Stimulated activated CD4-positive, alpha-beta T cell treated with anti-CD3 and anti-CD28 coated beads, Interleukin-4, amount 100 ng/mL, for 4 hours (primary cell): ENCODE results near the gene FAM111B.
"Not testable (repeated sequence)": the region's sequence is repeated elsewhere in the genome, so short reads cannot be mapped to it uniquely, and the experiment has no call there.

Source experiments
- DNase-seq, 2 experiments: peaks; one replicate each; pipeline ENCODE4 v3.0.0-alpha.2; 2020

FAM111B gene, protein sequence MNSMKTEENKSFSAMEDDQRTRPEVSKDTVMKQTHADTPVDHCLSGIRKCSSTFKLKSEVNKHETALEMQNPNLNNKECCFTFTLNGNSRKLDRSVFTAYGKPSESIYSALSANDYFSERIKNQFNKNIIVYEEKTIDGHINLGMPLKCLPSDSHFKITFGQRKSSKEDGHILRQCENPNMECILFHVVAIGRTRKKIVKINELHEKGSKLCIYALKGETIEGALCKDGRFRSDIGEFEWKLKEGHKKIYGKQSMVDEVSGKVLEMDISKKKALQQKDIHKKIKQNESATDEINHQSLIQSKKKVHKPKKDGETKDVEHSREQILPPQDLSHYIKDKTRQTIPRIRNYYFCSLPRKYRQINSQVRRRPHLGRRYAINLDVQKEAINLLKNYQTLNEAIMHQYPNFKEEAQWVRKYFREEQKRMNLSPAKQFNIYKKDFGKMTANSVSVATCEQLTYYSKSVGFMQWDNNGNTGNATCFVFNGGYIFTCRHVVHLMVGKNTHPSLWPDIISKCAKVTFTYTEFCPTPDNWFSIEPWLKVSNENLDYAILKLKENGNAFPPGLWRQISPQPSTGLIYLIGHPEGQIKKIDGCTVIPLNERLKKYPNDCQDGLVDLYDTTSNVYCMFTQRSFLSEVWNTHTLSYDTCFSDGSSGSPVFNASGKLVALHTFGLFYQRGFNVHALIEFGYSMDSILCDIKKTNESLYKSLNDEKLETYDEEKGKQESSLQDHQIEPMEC

DNA sequence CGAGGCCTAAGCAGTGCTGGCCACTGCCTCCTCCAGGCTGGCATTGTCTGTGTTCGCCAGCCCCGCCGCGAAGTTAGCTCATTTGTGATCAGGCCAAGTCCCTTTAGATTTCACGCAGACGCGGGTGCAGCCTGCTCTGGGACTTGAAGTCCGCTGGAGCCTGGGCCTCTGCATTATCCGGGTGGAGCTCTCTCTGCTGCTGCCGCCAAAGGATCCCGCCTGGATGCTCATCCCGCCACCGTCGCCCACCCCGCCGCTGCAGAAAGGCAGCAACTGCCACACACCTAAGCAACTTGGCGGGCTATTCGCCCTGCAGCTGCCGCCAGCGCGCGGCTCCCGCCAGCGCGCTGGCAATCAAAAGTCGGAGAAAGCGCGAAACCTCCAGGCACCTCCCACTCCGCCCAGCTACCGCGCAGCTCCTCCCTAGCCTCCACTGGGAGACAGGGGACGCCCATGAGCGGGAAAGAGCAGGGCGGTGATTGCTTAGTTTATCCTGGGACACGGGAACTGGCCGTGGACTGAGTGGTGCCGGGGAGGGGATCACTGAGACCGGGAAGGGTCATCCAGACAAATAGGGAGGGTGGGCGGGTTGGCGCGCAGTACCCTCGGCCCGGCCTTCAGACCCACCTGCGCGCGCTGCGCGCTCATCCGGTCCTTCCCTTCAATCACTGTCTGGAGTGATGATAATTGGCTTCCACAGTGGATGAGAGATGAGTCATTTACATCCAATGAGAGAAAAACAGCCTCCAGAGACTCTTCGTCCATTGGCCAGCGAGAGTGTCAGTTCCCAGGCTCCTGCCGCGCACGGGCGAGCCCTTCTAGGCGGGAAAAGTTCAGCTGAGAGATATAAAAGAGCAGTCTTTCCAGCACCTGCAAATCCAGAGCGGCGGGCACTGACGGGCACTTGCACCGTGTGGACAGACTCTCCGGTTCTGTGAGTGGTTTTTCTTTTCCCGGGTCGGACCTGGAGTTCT is at the start of gene FAM111B:
Gene FAM111B (plus strand): TSS at position 875 of the 974 bp plus-strand sequence. CDS start 2,389 bp downstream, outside the sequence.
- peak; percentile 37 to 38 for DNase-seq

DNA sequence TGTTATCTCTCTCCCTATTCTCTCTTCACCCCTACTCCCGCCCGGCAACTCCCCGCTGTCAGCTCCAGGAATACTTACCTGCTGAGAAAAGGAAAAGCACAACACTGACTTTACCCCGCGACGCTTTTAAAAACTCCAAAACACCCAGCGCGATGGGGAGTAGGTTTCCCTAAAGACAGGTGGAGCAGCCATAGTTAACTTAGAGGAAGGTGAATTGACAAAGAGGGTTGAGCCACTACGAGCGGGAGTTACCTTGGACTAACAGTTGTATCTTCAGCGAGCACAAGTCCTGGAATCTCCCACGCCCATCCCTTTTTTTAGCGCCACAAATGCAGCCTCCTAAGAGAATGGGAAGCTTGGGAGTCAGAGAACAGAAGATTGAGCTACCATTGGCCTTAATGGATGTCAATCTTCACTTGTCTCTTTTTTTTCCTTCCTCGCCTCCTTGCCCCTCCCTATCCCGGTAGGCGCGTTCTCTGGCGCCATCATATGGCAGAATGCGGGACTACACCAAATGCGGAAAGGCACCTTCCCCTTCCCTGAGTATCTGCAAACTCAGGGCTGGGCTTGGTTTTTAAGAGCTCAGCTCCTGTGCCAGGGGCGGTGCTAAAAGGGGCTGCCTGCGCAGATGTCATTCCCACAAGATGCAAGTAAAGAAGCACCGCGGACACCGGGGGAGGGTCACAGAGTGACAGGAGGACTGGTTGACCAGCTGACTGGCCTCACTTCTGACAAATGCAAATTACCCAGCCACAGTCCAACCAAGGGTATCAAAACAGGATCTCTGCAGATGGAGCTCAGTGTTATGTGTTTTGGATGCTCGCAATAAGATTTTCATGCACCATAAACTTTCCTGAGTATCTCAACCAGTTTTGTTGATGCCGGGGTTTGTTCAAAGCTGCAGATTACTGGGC is 48.7 kb upstream of the FAM111B start:
- peak; percentile 63 to 75 for DNase-seq

DNA sequence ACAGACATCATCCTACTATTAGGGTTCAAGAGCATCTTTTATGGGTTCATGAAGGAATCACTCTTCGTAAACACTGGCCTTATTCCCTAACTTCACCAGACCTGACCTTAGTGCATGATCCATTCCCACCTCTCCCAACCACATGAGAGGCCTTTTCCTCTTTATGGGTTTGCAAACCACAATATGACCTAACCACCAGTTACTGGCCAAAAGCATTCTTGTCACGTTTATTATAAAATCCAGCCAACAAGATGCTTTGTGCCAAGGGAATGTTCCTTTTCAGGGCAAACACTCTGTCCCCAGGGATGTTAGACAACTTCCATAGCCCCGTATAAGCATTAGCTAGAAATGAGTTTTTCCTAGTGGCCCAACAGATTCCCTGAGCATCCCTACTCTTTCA is 46.9 kb upstream of the FAM111B start:
- DNase-seq, result not testable (repeated sequence)

DNA sequence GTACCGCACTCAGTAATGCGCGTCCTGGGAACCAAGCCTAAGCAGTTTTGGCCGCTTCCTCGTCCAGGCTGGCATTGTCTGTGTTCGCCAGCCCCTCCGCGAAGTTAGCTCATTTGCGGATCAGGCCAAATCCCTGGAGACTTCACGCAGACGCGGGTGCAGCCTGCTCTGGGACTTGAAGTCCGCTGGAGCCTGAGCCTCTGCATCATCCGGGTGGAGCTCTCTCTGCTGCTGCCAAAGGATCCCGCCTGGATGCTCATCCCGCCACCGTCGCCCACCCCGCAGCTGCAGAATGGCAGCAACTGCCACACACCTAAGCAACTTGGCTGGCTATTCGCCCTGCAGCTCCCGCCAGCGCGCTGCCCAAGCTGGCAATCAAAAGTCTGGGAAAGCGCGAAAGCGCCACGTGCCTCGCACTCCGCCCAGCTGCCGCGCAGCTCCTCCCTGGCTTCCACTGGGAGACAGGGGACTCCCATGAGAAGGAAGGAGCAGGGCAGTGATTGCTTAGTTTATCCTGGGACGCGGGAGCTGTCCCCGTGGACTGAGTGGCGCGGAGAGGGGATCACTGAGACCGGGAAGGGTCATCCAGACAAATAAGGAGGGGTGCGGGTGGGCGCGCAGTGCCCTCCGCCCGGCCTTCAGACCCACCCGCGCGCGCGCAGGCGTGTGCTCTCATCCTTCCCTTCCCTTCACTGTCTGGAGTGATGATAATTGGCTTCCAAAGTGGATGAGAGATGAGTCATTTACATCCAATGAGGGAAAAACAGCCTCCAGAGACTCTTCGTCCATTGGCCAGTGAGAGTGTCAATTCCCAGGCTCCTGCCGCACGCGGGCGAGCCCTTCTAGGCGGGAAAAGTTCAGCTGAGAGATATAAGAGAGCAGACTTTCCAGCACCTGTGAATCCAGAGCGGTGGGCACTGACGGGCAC is 44.2 kb upstream of the FAM111B start:
- DNase-seq, result no peak

DNA sequence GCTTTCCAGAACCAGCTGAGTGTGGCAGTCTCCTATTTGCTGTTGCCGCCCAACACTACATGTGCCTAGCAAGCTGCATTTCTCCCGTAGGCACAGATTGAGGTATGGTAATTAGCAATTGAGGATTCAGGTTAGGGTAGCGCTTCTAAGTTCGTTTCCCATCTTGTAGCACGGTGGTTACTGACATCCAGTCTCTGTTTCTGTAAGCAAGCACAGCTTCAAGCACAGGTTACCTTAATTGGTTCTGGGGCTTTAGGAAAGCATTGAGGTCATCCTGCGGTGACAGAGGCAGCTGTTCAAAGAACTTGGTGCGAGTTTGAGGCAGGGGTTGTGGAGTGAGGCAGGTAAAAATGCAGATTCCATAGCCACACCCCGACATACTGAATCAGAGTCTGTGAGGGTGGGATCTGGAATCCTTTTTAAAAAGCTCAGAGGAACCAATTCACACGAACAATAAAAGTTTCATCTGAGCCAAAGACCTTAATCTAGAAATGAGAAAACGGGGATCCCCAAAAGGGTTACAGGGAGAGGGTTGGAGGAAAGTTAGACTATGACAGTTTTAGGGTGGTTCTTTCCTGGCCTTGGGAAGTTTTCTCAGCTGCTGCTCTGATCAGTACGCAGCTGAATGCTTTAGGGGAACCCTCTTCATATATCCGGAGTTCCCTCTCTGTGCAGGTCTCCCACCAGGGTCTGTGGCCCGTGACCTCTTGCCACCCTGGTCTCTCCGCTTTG is 42.9 kb upstream of the FAM111B start:
- DNase-seq, result not testable (repeated sequence)

DNA sequence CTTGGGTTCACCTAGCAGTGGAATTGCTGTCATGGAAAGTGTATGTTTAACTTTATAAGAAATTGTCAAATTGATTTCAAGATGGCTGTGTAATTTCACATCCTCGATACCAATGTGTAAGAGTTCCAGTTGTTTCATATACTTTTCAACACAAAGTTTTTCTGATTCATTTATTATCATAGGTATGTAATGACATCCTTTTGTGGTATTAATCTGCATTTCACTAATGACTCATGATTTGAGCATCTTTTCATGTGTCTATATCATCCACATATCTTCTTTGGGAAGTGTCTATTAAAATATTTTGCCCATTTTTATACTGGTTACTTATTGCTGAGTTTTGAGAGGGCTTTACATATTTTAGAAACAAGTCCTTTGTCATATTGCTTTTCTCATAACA is 38.0 kb upstream of the FAM111B start:
- no peak for DNase-seq

DNA sequence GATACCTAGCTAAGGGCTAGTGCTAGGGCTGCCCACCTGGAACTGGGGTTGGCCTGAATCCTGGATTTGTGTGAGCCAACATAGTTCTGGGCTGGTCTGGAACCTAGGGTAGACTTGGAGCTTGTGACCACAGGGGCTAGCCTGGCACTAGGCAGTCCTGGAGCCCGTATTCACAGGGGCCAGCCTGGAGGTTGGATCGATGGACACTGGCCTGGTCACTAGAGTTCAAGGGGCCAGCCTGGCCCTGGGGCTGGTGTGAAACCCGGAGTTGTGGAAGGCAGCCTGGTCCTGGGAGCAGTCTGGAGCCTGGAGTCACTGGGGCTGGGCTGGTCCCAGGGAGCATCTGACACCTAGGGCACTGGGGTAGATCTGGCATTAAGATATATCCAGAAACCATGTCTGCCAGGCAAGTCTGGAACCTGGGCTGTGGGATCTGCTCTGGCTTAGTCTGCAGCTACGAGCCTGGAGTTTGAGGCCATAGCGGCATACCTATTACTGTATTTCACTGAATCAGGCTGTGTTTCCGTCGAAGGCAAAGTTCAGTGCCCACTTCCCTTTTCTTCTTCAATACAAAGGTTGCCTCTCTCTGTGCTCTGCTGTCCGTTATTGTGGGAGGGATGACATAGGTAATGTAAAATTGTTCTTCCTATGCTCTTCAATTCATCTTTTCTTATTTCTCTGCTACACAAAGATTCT is 30.0 kb upstream of the FAM111B start:
- DNase-seq, result no peak

DNA sequence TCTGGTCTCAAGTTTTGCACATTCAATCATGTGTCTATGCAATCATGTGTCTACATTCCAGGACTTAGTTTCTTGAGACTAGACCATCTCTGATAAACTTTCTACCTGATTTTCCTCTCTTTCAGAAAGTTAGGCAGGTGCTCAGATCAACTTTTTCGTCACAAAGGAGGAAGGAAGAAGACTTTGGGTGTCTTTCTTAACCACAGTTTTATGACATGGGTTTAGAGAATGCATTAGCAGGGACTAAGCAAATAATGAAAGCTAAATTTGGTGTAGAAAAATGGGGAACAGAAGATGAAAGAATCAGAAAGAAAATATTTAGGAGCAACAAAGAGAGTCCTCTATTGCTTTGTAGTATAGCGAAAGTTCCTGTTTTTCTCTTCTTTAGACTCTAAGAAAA is 28.6 kb upstream of the FAM111B start:
- DNase-seq, result no peak

DNA sequence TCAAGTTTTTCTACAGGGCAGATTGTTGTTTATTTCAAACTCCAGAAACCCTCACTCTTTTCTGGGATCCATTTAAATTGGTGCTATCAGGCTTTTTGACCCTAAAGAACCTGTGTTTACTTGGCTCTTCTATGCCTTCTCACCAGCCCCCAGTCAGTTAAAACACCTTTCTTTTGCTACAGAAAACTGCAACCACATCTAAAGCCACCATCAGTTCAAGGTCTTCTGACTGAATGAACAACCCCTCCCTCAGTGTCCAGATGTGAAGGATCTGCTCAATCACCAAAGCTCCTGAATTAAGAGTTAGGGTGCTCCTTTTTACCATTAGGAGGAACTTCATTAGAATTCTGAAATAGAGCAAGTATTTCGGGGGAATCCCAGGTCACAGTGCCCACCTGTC is 28.0 kb upstream of the FAM111B start:
- no peak for DNase-seq

DNA sequence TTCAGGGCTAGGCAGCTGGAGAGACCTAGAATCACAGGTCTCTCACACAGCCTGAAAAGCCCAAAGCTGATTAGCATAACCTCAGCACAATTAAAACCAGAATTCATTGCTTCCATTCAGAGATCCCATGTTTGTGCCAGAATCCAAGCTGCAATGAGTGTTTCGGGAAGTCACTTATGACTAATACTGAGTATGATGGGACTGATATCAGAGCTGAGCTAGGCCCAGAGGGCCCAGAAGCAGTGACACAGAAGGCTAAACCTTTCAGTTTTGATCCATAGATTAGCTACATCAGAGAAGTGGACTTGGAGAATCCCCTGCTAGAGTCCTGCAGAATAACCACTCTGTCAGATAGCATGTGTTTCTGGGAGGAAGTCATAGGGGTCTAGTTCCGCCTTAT is 26.6 kb upstream of the FAM111B start:
- not testable (repeated sequence) for DNase-seq

DNA sequence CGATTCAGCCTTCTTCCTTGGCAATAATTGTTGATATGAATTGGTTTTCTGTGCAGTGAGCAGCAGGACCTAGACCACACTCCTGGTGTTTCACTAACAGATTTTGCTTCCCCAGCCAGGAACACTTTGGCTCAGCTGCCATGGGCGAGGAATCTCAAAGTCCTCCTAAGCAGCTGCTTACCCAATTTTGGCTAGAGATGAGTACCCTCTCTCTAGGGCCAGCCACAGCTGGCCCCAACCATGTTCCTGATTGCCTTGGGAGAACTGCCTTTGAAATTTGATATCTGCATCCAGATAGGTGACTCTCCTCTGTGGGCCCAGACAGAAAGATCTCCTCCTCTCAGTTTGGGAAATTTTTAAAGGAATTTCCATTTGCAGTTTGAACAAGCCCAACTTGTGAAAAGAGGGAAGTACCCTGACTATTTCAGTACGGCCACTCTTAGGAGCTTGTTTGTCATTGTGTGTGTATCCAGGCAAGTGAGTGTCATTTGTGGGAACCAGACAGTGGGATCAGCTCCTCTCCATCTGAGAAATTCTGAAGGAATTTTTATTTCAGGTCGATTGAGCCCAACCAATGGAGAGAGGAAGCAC is 25.5 kb upstream of the FAM111B start:
- DNase-seq, result not testable (repeated sequence)

DNA sequence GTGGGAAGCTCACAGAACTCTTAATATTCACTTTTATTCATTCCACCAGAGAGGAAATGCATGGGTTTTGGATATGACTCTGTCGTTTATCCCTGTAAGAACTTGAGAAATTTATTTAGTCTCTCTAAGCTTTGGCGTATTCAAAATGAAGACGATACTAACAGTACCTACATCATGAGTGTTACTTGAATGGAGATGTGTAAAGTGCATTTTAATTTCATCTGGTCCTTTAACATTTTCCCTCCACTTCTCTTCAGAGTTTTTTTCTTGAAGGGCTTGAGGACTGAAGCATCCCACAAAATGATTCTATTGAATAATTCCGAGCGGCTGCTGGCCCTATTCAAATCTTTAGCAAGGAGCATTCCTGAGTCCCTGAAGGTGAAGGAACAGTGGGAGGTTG is 21.0 kb upstream of the FAM111B start, which contains the start of gene GLYATL1B:
Gene GLYATL1B (plus strand): TSS at position 301 of the 400 bp plus-strand sequence. CDS start 0 bp downstream, at position 301.
- DNase-seq, result not testable (repeated sequence)

DNA sequence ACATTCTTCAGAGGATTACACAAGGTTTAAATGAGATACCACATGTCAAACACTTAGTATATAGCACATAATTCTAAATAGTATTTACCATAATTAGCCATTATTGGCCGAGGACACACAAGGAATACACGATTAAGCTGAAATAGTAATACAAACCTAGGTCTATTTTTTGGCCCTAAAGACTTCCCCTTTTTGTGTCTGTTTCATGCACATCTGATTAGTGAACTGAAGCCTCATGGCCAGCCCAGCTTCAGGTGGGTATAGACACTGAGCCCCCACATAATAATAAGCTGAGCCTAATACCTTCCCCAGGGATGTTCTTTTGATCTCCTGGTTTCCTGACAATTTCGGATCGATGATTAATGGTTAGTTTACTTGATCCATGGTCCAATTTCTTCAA is 18.9 kb upstream of the FAM111B start:
- no peak for DNase-seq

DNA sequence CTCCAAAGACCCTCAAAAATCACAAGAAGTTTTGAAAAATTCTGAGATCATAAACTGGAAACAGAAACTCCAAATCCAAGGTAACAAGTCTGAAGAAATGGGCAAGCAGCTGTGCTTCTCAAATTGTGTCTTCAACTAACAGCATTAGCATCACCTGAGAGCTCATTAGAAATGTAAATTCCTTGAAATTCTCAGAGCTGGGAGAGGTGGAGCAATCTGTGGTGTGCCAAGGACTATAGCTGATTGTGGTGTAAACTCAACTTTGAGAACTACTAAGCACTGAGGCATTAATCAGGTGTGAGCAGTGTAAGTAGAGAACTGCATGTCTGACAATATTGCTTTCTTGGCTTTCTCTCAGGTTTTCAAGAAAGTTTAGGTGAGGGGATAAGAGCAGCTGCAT is 13.5 kb upstream of the FAM111B start:
- not testable (repeated sequence) for DNase-seq

DNA sequence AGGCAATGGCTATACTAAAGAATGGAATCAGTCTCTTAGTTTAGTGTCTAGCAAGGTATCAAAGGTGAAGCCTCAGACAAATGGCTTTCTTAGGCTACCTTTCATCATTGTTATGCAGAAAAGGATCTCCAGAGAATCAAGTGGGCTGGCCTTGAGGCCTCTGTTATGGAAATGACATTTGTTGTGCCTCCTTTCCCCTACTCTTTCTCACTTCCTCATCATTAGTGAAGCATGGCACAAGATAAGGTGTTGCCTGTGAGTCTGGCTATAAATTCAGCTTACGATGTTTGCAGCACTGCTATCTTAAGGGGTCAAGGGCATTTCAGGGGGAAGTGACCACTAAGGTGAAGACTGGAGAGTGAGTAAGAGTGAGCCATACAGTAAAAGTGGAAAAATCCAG is 11.8 kb upstream of the FAM111B start:
- not testable (repeated sequence) for DNase-seq

DNA sequence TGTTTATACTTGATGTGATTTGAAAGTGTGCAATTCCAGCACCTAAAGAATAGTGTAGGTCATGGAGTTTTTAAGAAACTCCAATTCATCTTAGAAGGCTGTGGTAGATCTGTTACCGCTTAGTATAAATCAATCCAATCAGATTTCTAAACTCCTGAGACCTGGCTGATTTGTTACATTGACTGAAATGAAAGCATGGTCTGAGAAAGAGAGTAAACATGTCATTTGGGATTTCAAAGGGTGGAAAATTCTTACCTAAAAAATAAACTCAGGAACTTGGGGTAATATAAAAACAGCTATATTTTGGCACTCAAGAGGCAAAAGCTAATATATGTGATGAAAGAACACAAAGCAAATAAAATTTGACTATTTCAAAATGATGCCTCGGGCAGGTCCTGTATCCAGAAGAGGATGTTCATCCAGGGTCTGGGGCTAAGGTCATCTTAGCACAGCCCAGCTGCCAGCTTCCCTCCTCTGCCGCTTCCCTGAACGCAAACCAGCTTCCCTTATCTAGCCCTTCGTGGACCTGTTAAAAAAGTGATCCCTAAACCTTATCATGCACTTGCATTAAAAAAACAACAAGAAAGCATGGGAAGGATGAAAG is 11.0 kb upstream of the FAM111B start:
- not testable (repeated sequence) for DNase-seq

DNA sequence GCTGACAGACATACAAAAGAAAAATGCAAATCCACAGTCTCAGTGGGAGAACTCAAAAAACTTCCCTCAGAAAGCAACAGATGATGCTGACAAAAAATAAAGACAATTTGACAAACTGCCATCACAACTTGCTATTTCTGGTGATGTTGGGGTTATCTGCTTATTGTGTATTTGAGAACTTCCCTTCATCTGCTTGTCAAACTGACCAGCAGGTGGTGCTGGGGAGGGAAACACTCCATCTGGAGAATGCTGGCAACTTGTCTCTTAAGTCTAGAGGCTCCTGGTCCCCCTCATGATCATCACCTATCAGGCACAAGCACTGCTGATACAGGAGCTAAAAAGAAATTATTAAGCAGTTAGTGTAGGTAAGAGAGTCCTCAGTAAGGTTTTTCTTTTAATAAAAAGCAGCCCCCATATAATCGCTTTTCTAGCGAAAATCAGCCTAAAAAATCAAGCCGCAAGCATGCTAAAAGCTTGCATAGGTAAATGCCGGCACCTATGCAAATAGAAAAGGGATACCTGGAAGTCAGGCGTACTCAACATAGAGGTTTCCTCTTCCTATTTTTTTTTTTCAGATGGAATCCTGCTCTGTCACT is 9.8 kb upstream of the FAM111B start:
- DNase-seq, result peak; percentile 53 to 58

DNA sequence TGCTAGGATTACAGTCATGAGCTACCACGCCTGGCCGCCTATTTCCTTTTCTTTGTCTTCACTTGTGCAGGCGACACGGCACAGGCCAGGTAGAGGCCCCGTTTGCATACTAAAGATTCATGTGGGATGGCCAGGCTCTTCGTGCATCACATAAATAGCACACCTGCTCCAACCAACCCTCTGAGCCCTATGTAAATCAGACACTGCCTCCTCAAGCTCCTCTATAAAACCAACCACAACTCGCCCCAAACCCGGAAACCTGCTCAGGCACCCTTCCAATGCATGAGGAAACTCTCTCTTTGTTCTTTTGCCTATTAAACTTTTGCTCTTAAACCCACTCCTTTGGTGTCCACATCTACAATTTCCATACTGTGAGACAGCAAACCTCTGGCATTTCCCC is 9.1 kb upstream of the FAM111B start:
- not testable (repeated sequence) for DNase-seq
